Sigmoid colon (tissue), 4 donors: ENCODE results near the gene CACHD1.

Source experiments
- POLR2A ChIP-seq, 2 donors: fragments of 450-650 bp; IDR thresholded peaks; one replicate each; pipeline ENCODE4 v1.6.1; 2016; ENCODE audit warnings: antibody characterized with exemption in 2 of 2, mild to moderate bottlenecking in 2 of 2, moderate library complexity in 2 of 2
- POLR2AphosphoS5 ChIP-seq, 4 donors: sonication (generic); formaldehyde crosslinking; IDR thresholded peaks; one replicate each; pipeline ENCODE4 v1.6.1; 2017; ENCODE audit warnings: antibody characterized with exemption in 4 of 4
- TF ChIP-seq, protein P1 (sequence below), 4 experiments: fragments of 450-650 bp in 3 of 4; fragments of 200-600 bp in 1 of 4; IDR thresholded peaks; one replicate each; pipeline ENCODE4 v1.5.1; 2016 to 2019; ENCODE audit warnings: antibody characterized with exemption in 4 of 4, mild to moderate bottlenecking in 3 of 4, moderate library complexity in 2 of 4

DNA sequence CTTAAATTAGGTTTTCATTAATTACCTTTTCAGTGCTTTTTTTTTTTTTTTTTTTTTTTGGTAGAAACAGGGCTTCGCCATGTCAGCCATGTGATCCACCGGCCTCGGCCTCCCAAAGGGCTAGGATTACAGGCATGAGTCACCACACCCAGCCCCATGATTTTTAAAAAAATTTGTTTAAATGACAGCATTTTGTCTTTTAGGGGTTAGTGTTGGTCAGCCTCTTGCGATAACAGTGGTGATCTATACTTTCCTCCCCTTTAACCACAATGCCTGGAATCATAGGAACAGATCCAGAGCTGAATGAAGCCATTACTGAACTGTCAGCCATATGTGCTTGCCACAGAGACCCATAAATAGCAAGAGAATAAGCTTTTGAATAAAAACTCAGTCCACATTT, 73.9 kb downstream of the CACHD1 start:
- TF ChIP-seq, protein P1, sequence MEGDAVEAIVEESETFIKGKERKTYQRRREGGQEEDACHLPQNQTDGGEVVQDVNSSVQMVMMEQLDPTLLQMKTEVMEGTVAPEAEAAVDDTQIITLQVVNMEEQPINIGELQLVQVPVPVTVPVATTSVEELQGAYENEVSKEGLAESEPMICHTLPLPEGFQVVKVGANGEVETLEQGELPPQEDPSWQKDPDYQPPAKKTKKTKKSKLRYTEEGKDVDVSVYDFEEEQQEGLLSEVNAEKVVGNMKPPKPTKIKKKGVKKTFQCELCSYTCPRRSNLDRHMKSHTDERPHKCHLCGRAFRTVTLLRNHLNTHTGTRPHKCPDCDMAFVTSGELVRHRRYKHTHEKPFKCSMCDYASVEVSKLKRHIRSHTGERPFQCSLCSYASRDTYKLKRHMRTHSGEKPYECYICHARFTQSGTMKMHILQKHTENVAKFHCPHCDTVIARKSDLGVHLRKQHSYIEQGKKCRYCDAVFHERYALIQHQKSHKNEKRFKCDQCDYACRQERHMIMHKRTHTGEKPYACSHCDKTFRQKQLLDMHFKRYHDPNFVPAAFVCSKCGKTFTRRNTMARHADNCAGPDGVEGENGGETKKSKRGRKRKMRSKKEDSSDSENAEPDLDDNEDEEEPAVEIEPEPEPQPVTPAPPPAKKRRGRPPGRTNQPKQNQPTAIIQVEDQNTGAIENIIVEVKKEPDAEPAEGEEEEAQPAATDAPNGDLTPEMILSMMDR (IDR thresholded peaks at IDR 0.05), result no peak
- no peak for TF ChIP-seq POLR2AphosphoS5 (IDR thresholded peaks at IDR 0.05)
- no peak for TF ChIP-seq POLR2A (IDR thresholded peaks at IDR 0.05)
